COLO668 (cell line): ENCODE data around the gene ZBTB20.

Experiments used
- DNase-seq: peaks from one replicate; lab custom pipeline; 2025; ENCODE audit not compliant: unreplicated experiment; lab: John Stamatoyannopoulos, UW

ZBTB20 gene

DNA sequence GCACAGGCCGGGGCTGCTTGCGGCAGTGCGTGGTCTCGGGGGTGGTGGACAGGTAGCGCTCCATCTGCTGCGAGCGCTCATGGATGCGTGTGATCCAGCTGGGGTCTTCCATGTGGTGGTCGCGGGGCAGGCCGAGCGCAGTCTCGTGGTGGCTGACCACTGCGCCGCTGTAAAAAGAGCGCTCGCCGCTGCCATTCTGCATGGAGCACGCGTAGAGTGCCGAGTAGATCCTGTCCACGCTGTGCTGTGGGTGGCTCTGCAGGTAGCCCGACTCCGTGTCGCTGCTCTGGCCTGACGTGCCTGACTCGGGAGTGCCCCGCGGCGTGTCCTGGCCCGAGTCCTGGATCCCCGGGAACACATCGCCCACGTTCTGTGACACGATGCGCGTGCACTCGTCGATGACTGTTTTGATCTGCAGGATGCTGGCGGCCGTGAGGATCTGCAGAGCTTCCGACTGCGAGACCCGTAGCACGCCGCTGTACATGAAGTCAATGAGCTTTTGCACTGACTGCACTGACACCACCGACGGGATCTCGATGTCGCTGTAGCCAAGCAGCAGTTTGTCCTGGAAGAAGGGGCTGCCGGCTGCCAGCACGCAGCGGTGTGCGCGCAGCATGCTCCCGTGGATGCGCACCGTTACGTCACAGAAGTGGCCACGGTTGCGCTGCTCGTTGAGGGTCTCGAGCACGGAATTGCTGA is 795.8 kb downstream of the ZBTB20 start:
- DNase-seq = no peak

DNA sequence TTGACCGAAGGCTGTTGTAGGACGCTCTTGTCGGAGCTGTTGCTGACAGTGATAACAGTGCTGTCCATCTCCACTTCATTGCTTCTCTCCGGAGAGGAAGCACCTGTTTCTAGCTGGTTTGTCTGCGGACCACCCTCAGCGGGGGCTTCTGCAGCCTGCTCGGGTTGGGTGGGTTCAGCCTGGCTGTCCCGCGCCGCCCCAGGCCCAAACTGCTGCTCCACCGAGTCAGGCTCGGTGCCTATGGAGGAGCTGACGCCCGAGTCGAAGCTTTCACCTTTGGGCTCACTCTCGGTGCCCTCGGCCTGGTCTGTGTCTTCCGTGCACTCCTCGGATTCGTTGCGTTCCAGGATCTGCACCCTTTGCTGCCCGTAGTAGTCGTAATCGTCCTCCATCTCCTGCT is 796.4 kb downstream of the ZBTB20 start:
- DNase-seq = no peak

DNA sequence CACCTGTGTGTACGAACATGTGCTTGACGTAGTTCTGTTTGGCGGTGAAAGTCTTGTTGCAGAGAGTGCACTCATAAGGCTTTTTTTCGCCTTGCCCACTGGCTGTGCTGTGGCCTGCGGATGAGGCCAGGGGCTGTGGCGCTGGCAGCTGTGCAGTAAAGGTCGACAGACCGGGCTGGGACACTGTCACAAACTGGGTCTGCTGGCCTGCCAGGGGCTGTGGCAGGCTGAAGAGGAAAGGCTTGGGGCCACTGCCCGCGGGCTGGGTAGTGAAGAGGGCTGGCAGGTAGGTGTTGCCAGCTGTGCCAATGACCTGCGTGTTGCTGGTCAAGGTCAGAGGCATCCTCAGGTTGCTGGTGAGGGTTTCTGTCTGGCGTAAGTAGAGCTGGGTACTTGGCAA is 796.8 kb downstream of the ZBTB20 start:
- no peak for DNase-seq

DNA sequence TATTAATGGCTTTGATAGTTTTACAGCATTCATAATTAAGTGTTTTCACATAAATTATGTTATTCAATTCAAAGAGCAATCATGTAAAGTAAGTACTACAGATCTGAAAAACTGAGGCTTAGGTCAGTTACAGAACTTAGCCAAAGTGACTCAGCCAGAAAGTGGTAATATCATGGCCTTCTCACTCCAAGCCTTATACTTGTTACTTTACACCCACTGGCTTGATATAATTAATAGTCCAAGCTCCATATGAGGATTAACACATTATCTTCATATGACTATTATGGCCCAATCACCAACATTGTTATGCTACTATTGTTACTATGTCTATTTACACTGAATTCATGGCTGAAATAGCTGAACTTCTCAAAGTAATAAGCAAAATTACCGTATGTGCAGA is 802.6 kb downstream of the ZBTB20 start:
- no peak for DNase-seq

DNA sequence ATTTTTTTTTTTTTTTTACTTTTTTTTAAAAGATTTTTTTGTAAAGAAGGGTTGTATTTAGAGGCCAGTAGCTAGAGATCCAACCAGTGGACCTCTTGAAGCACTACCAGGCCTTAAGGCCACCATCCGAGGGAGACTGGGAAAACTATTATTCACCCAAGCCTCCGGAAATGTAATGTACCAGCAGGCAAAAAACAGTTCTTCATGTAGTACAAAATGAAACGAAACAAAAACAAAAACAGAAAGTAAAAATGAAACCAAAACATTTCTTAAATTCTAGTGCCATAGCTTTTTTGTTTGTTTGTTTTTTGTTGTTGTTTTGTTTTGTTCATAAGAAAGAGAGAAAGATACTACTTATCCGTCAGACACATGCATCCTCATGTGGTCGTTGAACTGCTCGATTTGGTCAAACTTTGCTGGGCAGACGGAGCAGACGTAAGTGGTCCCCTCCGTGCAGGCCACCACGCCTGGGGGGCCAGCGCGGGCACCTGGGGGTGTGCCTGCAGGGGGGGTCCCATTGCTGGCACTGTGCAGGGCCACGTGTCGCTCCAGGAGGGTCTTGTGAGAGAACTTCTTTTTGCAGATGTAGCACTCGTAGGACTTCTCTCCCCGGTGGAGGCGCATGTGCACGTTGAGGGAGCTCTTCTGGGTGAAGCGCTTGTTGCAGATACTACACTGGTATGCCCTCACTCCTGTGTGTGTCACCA is 808.3 kb downstream of the ZBTB20 start:
- no peak for DNase-seq

DNA sequence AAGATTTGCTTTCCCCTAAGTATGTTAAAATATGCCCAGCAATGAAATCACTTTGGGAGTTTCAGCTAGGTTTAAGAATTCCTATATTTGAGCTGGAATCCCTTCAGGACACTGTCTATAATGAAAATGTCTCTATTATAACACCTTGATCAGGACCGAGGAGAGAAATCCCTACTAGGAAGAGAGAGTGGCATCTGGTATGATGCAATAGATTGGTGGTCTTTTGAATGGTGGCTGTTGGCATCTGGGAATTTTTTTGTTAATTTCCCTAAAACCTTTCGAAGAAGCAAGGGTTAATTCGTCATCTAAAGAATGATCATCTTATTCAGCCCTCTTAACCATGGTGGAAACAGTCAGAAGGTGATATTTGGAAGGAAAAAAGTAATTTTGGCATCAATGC is 810.2 kb downstream of the ZBTB20 start:
- no peak for DNase-seq

DNA sequence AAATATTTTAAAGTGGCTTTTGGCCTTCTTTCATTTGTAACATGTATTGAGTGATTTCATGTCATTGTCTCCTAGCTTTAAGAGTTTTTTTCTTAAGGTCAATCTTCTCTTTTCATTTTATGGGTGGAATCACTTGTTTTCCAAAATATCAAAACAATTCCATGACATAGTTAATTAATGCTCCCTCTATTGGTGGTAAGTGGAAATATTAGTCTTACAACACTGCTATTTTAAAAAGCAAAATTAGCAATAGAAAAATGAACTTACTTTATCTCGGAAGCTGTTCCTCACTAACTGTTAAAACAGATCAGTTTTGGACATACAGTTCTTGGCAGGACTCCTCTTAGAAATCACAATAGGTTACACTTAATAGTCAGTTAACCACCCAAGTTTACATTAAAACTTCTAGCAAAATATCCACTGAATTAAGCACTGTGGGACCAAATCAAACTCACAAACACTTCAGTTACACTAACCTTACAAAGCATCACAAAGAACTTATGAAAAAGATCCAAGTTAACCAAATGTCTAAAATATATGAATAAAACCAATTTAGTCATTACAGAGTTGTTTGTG is 810.9 kb downstream of the ZBTB20 start:
- no peak for DNase-seq

DNA sequence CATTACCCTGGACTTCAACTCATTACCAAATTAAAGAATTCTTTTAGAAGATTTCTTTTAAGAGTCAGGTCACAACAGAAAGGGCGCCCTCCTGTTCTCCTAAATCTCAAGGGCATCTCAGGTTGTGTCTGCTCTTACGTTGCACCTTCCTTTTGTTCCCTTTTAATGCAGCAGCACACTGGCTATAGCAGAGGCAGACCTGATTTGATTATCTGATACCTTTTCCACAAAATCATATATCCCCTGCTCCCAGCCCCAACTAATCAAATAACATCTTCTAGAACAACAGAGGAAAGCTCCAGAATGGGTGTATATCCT is 813.2 kb downstream of the ZBTB20 start:
- DNase-seq = no peak

DNA sequence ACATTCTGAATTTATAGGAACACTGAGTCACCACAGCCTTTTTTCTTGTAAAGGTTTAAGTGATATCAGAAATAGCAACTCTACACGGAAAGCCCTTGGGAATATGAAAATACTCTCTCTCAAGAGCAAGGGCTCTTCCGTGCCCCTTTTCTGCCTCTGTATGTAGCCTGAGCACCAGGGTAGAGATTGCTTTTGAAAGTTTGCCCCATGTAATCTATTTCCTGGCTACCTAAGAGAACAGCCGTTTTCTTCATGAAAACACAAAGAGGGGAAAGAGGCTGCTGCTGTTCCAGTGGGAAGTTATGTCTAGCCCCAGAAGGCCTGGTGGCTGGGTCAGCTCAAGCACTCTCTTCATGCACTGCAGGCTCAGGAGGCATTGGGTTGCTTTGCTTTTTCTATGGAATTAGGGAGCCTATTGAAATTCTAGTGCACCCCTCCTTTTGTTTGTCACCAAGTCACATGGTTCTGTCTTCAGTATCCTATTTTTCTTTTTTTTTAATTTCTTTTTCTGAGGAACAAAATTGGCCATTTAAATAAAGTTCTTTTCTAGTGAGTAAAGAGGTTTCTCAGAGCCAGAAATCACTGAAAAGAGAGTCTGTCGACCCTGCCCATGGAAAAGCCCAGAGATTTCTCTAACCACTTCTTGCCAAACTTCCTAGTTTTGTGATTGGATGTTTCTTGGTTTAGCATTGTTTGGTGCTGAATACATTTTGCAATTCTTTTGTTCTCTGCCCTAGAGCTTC is 813.7 kb downstream of the ZBTB20 start:
- DNase-seq = no peak

DNA sequence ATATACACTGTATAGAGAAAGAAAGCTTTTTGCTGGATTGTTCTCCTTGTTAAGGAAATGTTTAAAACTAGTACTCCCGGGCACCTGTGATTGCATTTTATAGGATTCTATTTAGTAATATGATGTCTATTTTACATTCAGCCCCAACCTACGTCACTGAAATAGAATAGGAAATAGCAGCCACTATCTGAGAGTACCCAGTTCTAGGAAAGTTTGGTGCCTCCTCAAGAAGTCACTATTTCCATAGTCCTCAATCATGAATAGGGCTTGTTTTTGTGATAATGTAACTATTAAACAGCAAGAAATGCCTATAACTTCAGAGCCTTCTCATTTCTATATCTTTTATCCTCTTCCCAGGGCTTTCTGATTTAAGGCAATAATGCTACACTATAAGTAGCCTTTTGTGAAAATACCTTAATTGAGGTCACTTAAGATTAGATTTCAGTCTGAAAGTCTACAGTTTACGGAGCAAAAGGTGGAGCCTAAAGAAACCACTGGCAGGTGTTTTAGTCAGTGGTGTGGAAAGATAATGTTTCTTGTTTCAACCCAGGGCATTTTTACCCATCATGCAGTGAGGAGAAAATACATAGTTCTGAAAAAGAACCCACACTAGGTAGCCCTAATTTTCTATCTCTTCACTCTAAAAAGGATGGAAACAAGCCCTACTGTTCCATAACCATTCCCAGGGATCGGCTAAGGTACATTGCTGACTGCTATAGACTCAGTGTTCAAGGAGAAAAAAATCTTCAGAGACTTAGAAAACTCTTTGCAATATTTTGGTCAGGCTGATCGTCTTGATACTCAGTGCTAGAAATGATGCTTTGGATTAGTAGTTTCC is 814.5 kb downstream of the ZBTB20 start:
- no peak for DNase-seq

DNA sequence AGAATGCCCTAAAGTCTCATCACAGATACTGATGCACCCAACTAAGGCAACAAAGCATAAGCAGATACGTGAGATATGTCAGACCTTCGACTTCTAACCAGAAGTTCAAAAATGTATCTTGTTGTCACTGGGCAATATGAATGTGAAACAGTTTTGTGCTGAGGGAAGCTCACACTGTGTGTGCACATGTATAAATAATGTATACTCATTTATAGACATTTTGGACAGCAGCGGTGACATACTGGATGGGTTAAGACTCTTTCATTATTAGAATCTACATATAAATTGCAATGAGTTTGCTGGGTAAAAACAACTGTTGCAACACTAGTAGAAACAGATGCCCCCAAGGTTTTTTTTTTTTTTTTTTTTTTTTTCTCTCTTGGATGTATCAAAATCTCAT is 815.4 kb downstream of the ZBTB20 start:
- DNase-seq = no peak

DNA sequence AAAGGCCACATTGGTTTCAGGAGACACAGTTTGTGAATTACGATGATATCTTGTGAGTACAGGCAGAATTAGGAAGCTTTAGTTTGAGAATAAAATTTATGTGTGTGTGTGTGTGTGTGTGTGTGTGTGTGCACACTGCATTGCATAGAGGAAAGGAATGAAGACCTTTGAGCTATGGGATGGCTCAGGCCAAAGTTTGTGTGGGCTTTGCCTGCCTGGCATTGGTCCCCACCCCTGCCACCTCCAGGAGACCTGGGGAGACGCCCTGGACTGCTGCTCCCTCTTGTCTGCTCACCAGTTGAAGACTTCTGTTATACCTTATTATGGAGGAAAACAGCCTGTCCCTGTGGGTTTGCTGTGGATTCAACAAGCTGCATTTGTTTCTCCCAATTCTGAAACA is 816.1 kb downstream of the ZBTB20 start:
- no peak for DNase-seq

DNA sequence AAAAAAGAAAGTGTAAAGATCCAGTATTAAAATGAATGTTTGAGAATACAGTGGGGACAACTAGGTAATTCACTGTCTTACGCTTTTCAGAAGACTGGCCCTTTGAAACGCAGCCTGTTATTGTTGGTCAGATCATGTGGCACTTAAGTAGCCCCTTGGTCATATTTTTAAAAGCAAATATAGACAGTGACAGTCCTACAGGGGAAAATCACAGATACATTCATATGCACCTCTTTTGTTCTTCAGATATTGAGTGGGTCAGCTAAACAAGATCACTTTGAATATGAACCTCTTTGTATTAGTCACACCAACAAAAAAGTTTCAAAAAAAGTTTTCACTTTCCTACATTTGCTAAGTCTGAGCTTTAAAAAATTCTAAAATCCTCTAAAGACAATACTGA is 817.3 kb downstream of the ZBTB20 start:
- no peak for DNase-seq

DNA sequence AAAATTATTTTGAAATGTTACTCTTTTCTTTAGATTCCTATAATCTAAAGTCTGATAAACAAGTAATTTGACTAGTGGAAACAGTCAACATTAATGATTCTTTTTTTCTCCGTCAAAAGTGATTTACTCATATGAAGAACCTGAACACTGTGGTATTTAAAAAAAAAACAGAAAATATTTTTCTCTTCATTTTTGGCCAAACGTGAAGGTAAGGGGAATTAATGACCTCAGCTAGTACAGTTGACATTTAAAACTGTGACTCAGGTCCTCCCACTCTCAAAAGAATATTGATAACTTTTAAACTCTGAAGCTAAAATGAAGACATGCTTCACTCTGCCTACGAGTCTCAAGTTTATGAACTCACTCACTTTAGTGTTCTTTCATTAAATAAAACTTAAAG is 818.7 kb downstream of the ZBTB20 start:
- DNase-seq = no peak

DNA sequence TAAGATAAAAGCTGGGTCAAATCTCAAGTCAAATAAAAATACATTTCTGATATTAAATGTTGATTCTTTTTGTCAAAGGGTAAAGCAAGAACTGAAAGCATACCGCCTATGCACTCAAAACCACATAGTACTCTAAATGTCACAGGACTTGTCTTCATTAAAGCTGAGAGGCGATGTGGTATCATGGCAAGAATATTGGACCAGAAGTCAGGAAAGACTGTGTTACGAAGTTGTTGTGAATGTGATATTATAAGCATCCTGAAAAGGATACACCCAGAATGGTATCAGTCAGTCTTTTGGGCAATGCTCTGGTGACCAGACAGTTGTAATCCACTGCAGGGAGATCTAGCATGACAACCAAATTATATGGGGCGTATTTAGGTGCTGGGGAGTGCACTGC is 819.4 kb downstream of the ZBTB20 start:
- no peak for DNase-seq

DNA sequence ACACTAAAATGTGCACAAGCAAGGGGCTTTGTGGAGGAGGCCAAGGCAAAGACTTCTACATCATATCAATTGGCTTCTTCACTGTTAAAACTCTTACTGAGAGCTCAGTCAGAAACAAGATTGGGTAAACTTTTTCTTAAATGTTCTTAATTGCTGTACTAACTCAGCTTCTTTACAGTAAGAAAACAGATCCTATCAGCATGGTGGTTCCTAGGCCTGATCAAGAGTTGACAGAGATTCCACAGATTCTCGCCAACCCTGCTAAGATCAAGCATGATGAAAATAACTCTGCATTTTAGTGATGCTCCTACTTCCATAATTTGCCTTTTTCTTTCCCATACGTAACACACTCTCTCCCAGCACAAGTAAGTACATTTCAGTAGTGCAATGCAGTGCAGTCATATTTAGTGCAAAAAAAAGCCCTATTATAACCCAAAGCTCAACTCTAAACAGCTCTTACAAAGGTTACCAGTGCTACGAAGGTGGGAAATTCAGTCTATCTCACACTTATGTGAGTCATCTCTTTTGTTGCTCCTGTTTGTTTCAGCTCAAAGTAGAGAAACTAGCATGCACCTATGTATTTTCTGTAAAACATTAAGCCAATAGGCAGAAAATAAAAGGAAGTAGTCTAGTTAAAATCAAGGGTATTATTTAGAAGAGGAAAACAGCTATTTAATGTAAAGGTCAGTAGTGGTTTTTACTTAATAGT is 823.4 kb downstream of the ZBTB20 start:
- no peak for DNase-seq

DNA sequence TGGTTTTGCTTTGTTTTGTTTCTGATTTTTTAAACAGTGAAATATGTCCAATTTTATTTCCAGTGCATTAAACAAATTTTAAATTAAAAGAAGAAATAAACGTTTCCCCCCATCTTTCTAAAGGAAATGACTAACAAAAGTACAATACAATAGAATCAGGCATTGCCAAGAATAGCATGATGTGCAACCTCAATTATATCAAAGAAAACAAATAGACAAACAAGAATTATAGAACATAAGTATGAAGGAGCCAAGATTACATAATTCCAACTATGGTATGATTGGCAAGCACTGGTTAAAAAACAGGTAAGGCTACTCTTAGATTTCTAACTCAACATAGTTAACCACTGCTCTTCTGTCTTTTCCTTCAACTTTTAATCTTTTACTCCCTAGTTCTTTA is 826.8 kb downstream of the ZBTB20 start:
- no peak for DNase-seq

DNA sequence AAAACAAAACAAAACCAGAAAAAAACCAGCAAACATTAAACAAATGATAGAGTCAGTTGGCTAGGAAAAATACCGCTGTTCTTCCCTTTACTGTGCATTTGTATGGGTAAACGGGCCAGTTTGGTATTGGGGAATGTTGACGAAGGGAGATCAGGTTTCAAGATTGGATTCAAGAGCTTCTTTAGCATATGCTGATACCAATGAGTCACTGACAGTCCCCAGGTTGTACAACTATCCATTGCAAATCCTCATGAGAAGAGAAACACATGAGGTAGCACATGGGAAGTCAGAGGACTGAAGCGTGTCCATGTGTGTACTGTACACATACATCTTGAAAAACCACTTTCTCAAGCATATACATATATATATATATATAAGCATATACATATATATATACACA is 827.6 kb downstream of the ZBTB20 start:
- peak; percentile 34 for DNase-seq

DNA sequence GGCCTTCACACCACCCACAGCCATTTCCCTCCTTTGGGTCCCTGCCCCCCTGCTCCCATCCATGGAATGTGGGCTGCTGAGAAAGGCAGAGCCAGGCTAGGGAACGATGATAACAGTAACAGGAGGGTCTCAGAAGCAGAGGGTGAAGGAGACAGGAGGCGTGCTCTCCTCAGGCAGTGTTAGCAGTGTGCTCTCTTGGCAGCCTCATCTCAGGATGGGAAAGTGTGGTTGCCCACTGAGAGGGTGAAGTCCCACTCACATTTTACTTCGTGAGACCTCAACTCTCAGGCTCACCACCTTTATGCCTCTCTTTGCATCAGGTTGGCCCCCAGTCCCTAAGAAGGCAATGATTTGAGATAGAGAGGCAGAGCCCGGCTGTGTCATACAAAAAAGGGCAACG is 828.8 kb downstream of the ZBTB20 start:
- DNase-seq = no peak

DNA sequence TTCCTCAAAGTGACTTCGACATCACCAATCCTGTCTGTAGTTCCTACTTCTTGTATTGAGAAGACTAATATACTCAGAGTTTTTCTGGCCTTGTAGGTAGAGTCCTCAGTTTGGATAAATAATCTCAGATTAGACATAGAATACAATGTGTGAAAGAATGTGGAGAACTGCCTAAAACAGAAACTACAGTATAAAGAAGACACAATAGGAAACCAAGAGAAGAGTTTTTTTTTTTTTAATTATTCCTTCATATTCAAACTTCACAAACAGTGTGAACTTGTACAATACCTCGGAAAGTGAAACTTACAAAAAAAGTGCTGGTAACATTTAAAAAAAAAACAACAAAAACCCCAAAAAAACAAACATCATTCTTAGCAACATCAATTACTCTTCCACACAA is 832.8 kb downstream of the ZBTB20 start:
- DNase-seq = no peak

DNA sequence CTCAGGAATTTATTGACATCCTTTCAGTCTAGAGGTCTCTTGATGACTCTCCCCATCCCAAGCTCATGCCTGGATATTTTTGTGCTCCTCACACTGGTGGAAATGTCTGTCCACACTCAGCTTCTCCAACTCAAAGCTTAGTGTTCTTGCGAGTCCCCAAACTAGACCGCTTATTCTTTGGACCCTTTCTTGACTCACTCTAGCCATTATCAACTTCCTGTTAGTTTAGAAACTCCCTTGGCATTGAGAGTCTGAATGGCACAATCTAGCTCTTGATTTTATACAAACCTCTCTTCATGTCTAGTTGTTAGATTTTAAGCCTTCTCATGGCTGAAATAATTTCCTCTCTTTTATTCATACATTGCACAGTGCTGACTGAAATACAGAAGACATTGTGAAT is 833.7 kb downstream of the ZBTB20 start:
- DNase-seq = no peak
